H1 (cell line): ENCODE data around the gene FAM167B. TPM values are rescaled to one million over a fixed set of nuclear protein-coding genes. Genes with fewer than 3 reads are reported as not detected.
"Not testable (repeated sequence)": the region's sequence is repeated elsewhere in the genome, so short reads cannot be mapped to it uniquely, and the experiment has no call there.

Source experiments
- CTCF ChIA-PET: fragments of 300-600 bp; sonication (Branson Sonifier 250); formaldehyde crosslinking; loops from one replicate; lab custom pipeline; 2021; ENCODE audit not compliant: partially characterized antibody; lab: Charles Lee
- POLR2A ChIA-PET: fragments of 300-600 bp; sonication (Branson Sonifier 250); formaldehyde crosslinking; loops from one replicate; lab custom pipeline; 2021; ENCODE audit warnings: inconsistent platforms; ENCODE audit not compliant: partially characterized antibody; lab: Charles Lee
- DNase-seq, 2 experiments: peaks; one replicate each; pipeline versions ENCODE4 v3.0.0 to v3.0.0-alpha.2; 2010 to 2022; ENCODE audit warnings: low spot score in 2 of 2, low read depth in 1 of 2, mixed read lengths in 1 of 2
- FAIRE-seq: peaks from 2 replicates; lab custom pipeline; 2011; peaks lifted over from hg19 to GRCh38; lab: Jason Lieb, UNC
- H2AFZ ChIP-seq: 2 replicates; pipeline ENCODE4 v1.8.1; 2012; ENCODE audit warnings: low read length, inconsistent platforms
- H2AK5ac ChIP-seq: 2 replicates; pipeline ENCODE4 v1.6.1; 2013; ENCODE audit warnings: low read depth, low read length
- H2BK120ac ChIP-seq: replicated peaks from 2 replicates; pipeline ENCODE3; 2013; ENCODE audit warnings: low read depth, low read length, inconsistent platforms
- H2BK12ac ChIP-seq: 2 replicates; pipeline ENCODE4 v1.6.1; 2013; ENCODE audit warnings: low read depth, low read length
- H2BK15ac ChIP-seq: 2 replicates; pipeline ENCODE4 v1.6.1; 2013; ENCODE audit warnings: low read length
- H2BK20ac ChIP-seq: 2 replicates; pipeline ENCODE4 v1.6.1; 2013; ENCODE audit warnings: low read length
- H2BK5ac ChIP-seq: 2 replicates; pipeline ENCODE4 v1.6.1; 2013; ENCODE audit warnings: low read depth, low read length
- H3K14ac ChIP-seq: 2 replicates; pipeline ENCODE4 v1.6.1; 2013; ENCODE audit warnings: inconsistent platforms; ENCODE audit not compliant: insufficient read length
- H3K18ac ChIP-seq: 2 replicates; pipeline ENCODE4 v1.6.1; 2013; ENCODE audit warnings: low read length; ENCODE audit errors: extremely low read depth
- H3K23ac ChIP-seq: 2 replicates; pipeline ENCODE4 v1.6.1; 2013; ENCODE audit warnings: inconsistent platforms; ENCODE audit not compliant: insufficient read length
- H3K23me2 ChIP-seq: 2 replicates; pipeline ENCODE4 v1.6.1; 2013; ENCODE audit warnings: low read depth, low read length
- H3K27ac ChIP-seq: 2 replicates; pipeline ENCODE4 v1.6.1; 2011; ENCODE audit warnings: low read depth, low read length, inconsistent platforms
- H3K27me3 ChIP-seq, 4 experiments: replicated peaks in 1 of 4; 1 replicate in 1 of 4; 2 replicates in 3 of 4; pipeline versions ENCODE4 v1.6.1 to v1.8.1; 2011 to 2013; ENCODE audit warnings: low read length in 3 of 4, mild to moderate bottlenecking in 3 of 4, inconsistent platforms in 2 of 4, mixed read lengths in 2 of 4, moderate library complexity in 1 of 4; ENCODE audit not compliant: control insufficient read depth in 3 of 4, insufficient read depth in 3 of 4; ENCODE audit errors: extremely low read depth in 1 of 4
- H3K36me3 ChIP-seq, 4 experiments: 2 replicates each; pipeline versions ENCODE4 v1.6.1 to v1.8.1; 2011 to 2013; ENCODE audit warnings: mild to moderate bottlenecking in 4 of 4, low read length in 3 of 4, moderate library complexity in 2 of 4, control low read depth in 1 of 4, inconsistent platforms in 1 of 4; ENCODE audit not compliant: insufficient read depth in 4 of 4, control insufficient read depth in 2 of 4
- H3K4ac ChIP-seq: replicated peaks from 2 replicates; pipeline ENCODE3; 2013; ENCODE audit warnings: low read length, low read depth, mixed read lengths, inconsistent platforms; ENCODE audit not compliant: insufficient read length
- H3K4me1 ChIP-seq, 4 experiments: replicated peaks in 1 of 4; 1 replicate in 1 of 4; 2 replicates in 3 of 4; pipeline versions ENCODE4 v1.6.1 to v1.8.1; 2011 to 2013; ENCODE audit warnings: low read length in 3 of 4, inconsistent platforms in 2 of 4, mixed read lengths in 1 of 4; ENCODE audit not compliant: insufficient read depth in 4 of 4, control insufficient read depth in 3 of 4
- H3K4me2 ChIP-seq, 2 experiments: 2 replicates each; pipeline versions ENCODE4 v1.6.1 to v1.8.1; 2011 to 2013; ENCODE audit warnings: low read depth in 2 of 2, low read length in 2 of 2, control low read depth in 1 of 2, inconsistent platforms in 1 of 2, mild to moderate bottlenecking in 1 of 2; ENCODE audit not compliant: insufficient read depth in 1 of 2
- H3K4me3 ChIP-seq, 4 experiments: fragments of 200-600, 300-600 bp in 1 of 4; sonication (generic), shearing (Covaris generic), sonication (Bioruptor Twin) in 1 of 4; 2 replicates each; pipeline versions ENCODE4 v1.5.1 to v1.8.1; 2011 to 2016; ENCODE audit warnings: low read length in 4 of 4, low read depth in 3 of 4, control low read depth in 2 of 4, inconsistent platforms in 2 of 4, mild to moderate bottlenecking in 2 of 4, mixed read lengths in 1 of 4, moderate library complexity in 1 of 4; ENCODE audit not compliant: insufficient read depth in 2 of 4; ENCODE audit errors: extremely low read depth in 1 of 4
- H3K56ac ChIP-seq: replicated peaks from 2 replicates; pipeline ENCODE3; 2013; ENCODE audit warnings: low read depth, mild to moderate bottlenecking, mixed read lengths, low read length, inconsistent platforms; ENCODE audit not compliant: insufficient read length
- H3K79me1 ChIP-seq: 2 replicates; pipeline ENCODE4 v1.6.1; 2013; ENCODE audit warnings: low read depth, low read length, control low read depth
- H3K79me2 ChIP-seq, 2 experiments: 2 replicates each; pipeline versions ENCODE4 v1.6.1 to v1.8.1; 2012 to 2013; ENCODE audit warnings: low read length in 2 of 2, mild to moderate bottlenecking in 2 of 2, inconsistent platforms in 1 of 2; ENCODE audit not compliant: insufficient read depth in 2 of 2, control insufficient read depth in 1 of 2
- H3K9ac ChIP-seq, 4 experiments: replicated peaks in 1 of 4; 1 replicate in 1 of 4; 2 replicates in 3 of 4; pipeline versions ENCODE4 v1.6.1 to v1.8.1; 2011 to 2013; ENCODE audit warnings: low read depth in 3 of 4, low read length in 3 of 4, control low read depth in 2 of 4, mild to moderate bottlenecking in 2 of 4, moderate library complexity in 2 of 4, inconsistent platforms in 1 of 4; ENCODE audit errors: extremely low read depth in 1 of 4
- H3K9me3 ChIP-seq, 2 experiments: 2 replicates each; pipeline versions ENCODE4 v1.6.1 to v1.8.1; 2012 to 2013; ENCODE audit warnings: mild to moderate bottlenecking in 2 of 2, moderate library complexity in 2 of 2, control low read depth in 1 of 2, inconsistent platforms in 1 of 2, low read depth in 1 of 2, low read length in 1 of 2, mixed read lengths in 1 of 2; ENCODE audit not compliant: insufficient read depth in 2 of 2
- H4K20me1 ChIP-seq, 2 experiments: replicated peaks in 1 of 2; 2 replicates each; pipeline versions ENCODE3 to v1.8.1; 2011 to 2013; ENCODE audit warnings: inconsistent platforms in 2 of 2, low read length in 2 of 2, mild to moderate bottlenecking in 1 of 2; ENCODE audit not compliant: insufficient read depth in 2 of 2, control insufficient read depth in 1 of 2
- H4K5ac ChIP-seq: 2 replicates; pipeline ENCODE4 v1.6.1; 2013; ENCODE audit warnings: low read length, low read depth, mixed read lengths, inconsistent platforms; ENCODE audit not compliant: insufficient read length
- H4K8ac ChIP-seq: 2 replicates; pipeline ENCODE4 v1.8.0; 2013; ENCODE audit warnings: mild to moderate bottlenecking, moderate library complexity, low read length, inconsistent platforms; ENCODE audit not compliant: insufficient read depth; ENCODE audit errors: extremely low read depth
- H4K91ac ChIP-seq: replicated peaks from 2 replicates; pipeline ENCODE3; 2013; ENCODE audit warnings: low read length, mixed read lengths, inconsistent platforms; ENCODE audit not compliant: insufficient read length
- ASH2L ChIP-seq: fragments of 200-600, 300-600 bp; sonication (generic); IDR thresholded peaks from one replicate; pipeline ENCODE4 v1.7.1; 2017; ENCODE audit warnings: low read length
- ATF3 ChIP-seq: IDR thresholded peaks from 2 replicates; pipeline ENCODE4 v1.6.1; 2011; ENCODE audit warnings: low read depth, mild to moderate bottlenecking, low read length; ENCODE audit not compliant: insufficient read depth
- EGR1 ChIP-seq: IDR thresholded peaks from 2 replicates; pipeline ENCODE4 v1.6.1; 2011; ENCODE audit warnings: low read depth, low read length, borderline replicate concordance
- GTF2F1 ChIP-seq: IDR thresholded peaks from 2 replicates; pipeline ENCODE4 v1.6.1; 2012; ENCODE audit warnings: low read depth, low read length, improper control_type of control experiment, borderline replicate concordance
- SIN3A ChIP-seq, 2 experiments: IDR thresholded peaks in 1 of 2; conservative IDR thresholded peaks in 1 of 2; 2 replicates each; pipeline ENCODE4 v1.6.1; 2011 to 2012; ENCODE audit warnings: low read length in 2 of 2, improper control_type of control experiment in 1 of 2, low read depth in 1 of 2, mild to moderate bottlenecking in 1 of 2
- TAF7 ChIP-seq: optimal IDR thresholded peaks from 2 replicates; pipeline ENCODE3; 2011; ENCODE audit warnings: low read depth, mild to moderate bottlenecking, inconsistent platforms, low read length, moderate library complexity, borderline replicate concordance
- WGBS, 2 experiments: shearing (Covaris generic) in 1 of 2; methylation state at CpG; one replicate each; pipeline versions ENCODE4 v1.1.6 to v1.1.7; 2013 to 2015; ENCODE audit warnings: low lambda C conversion rate in 2 of 2, mixed read lengths in 2 of 2, inconsistent platforms in 1 of 2, low coverage in 1 of 2, missing lambda C conversion rate in 1 of 2; ENCODE audit not compliant: insufficient replicate concordance in 2 of 2, insufficient coverage in 1 of 2, insufficient read length in 1 of 2; ENCODE audit errors: extremely low coverage in 1 of 2, missing lambda C conversion rate in 1 of 2; 5-methylcytosine and 5-hydroxymethylcytosine counted together
- polyA plus RNA-seq, 7 experiments: library from polyadenylated mRNA; depleted of rRNA in 3 of 7; stranded (reverse) in 5 of 7; unstranded in 2 of 7; fragments of >200 nt in 5 of 7; fragments of 200-250 nt in 2 of 7; gene quantifications; 1 replicate in 5 of 7; 2 replicates in 1 of 7; 4 replicates in 1 of 7; pipeline versions ENCODE4 v1.2.1 to v1.2.3, GENCODE V29; 2011 to 2013; ENCODE audit warnings: missing spikeins in 2 of 7, mixed read lengths in 2 of 7
- total RNA-seq: library from RNA; stranded (reverse); fragmentation: NEBNext Ultra II Directional; extraction: Animal tissue kit (Norgen Biotek cat#: 25700); gene quantifications from 2 replicates; pipeline ENCODE4 v1.2.1, GENCODE V29; 2021

FAM167B gene
- total and polyA plus RNA-seq, 2 of the 8 experiments (the other 6 are each of a cell fraction or from before 2014, with no cell fraction given): 2.8 to 3.9 TPM

- TF ChIP-seq SIN3A (conservative IDR thresholded peaks at IDR 0.05 in 1 of 2, IDR thresholded peaks at IDR 0.05 in 1 of 2; ENCODE audit: low read depth in 1 of 2, low read length in 2 of 2) (no peak), ATF3 (no peak), EGR1 (0 out of 2 replicates have a peak, but pooled peaks have one; percentile 14), ASH2L (peak; percentile 75), GTF2F1 (no peak), TAF7 (peak; percentile 62)
- TF ChIP-seq, all 59 proteins: peak for 22
These were observed 44.9 kb downstream of the FAM167B start, which contains the start of gene HDAC1 (continued) for GRCh38 chr1:32291708-32292538.

- H3K56ac ChIP-seq, H4K91ac ChIP-seq, H3K23ac ChIP-seq, H3K14ac ChIP-seq, H3K18ac ChIP-seq, H4K8ac ChIP-seq, H2BK12ac ChIP-seq, DNase-seq, H3K4me2 ChIP-seq, H3K27me3 ChIP-seq, H2BK5ac ChIP-seq, H3K4ac ChIP-seq, H2AK5ac ChIP-seq, H2BK120ac ChIP-seq, H3K4me1 ChIP-seq, H2BK15ac ChIP-seq, H3K27ac ChIP-seq, H2BK20ac ChIP-seq, H3K9ac ChIP-seq, H3K4me3 ChIP-seq, H2AFZ ChIP-seq, H4K5ac ChIP-seq, H3K9me3 ChIP-seq, H3K23me2 ChIP-seq, FAIRE-seq, H3K79me1 ChIP-seq: not testable (repeated sequence)
- CTCF ChIA-PET: interaction anchor here (0.8 to 1.9 kb wide), 2 partner anchors 10 to 50 kb away, joined by 3 to 8 read pairs; no protein-coding TSS in a partner anchor
- peaks cover 4 to 56% of the 10 kb centered on the region in 2 experiments for H3K79me2 ChIP-seq
- peaks cover 5 to 13% (median 7%) of the 10 kb centered on the region in 4 experiments; a peak in 6 of 8 replicates for H3K36me3 ChIP-seq
- H4K20me1 ChIP-seq: peaks cover 0 to 12% of the 10 kb centered on the region in 2 experiments
- 95% methylated on average over 16 of the region's 16 CpGs; no CpG with 5 or more reads in 1 of the 2 experiments for WGBS, 2 experiments
- POLR2A ChIA-PET: interaction anchor here (0.8 to 0.9 kb wide), 3 partner anchors 9 to 98 kb away, joined by 3 to 4 read pairs (median 3); no protein-coding TSS in a partner anchor
These were observed 51.2 kb downstream of the FAM167B start for GRCh38 chr1:32298211-32298610.
